PC-3 (cell line): ENCODE results near the gene TSPAN16. TPM values are rescaled to one million over a fixed set of nuclear protein-coding genes. Genes with fewer than 3 reads are reported as not detected.

Source experiments
- ATAC-seq: fragments of 200-7000 bp; cut with Tn5 transposase; 2 replicates; pipeline ENCODE4 v1.9.1; 2020; ENCODE audit warnings: mild to moderate bottlenecking, moderate library complexity
- BruUV-seq: library from RNA; stranded (reverse); fragments of 400-500 nt; replicated peaks from 2 replicates; lab custom pipeline; 2021; lab: Mats Ljungman, UMichigan
- CTCF ChIA-PET: fragments of 300-600 bp; sonication (Branson Sonifier 250); formaldehyde crosslinking; loops from one replicate; lab custom pipeline; 2022; ENCODE audit warnings: antibody characterized with exemption; lab: Charles Lee
- POLR2A ChIA-PET: fragments of 300-600 bp; sonication (Branson Sonifier 250); formaldehyde crosslinking; loops from one replicate; lab custom pipeline; 2022; ENCODE audit warnings: antibody characterized with exemption; ENCODE audit not compliant: unreplicated experiment; lab: Charles Lee
- DNase-seq: peaks from one replicate; pipeline ENCODE4 v3.0.0-alpha.2; 2015
- H2AFZ ChIP-seq: fragments of 300-600 bp; sonication (generic); 2 replicates; pipeline ENCODE4 v1.6.0; 2016; ENCODE audit warnings: antibody characterized with exemption, low read length
- H3F3A ChIP-seq: fragments of 300-600 bp; sonication (generic); one replicate; pipeline ENCODE4 v1.6.0; 2017; ENCODE audit warnings: antibody characterized with exemption, low read length, control low read depth, mild to moderate bottlenecking; ENCODE audit not compliant: unreplicated experiment
- H3K27ac ChIP-seq: fragments of 300-600 bp; sonication (generic); 2 replicates; pipeline ENCODE4 v1.5.1; 2016; ENCODE audit warnings: mild to moderate bottlenecking, low read length
- H3K27me3 ChIP-seq: fragments of 300-600 bp; sonication (generic); 2 replicates; pipeline ENCODE4 v1.6.1; 2016; ENCODE audit warnings: low read length, mixed read lengths
- H3K36me3 ChIP-seq: fragments of 300-600 bp; sonication (generic); 2 replicates; pipeline ENCODE4 v1.6.1; 2016; ENCODE audit warnings: low read depth, mixed run types, low read length, mixed read lengths
- H3K4me1 ChIP-seq: fragments of 300-600 bp; sonication (generic); 2 replicates; pipeline ENCODE4 v1.5.1; 2016; ENCODE audit warnings: low read length; ENCODE audit not compliant: insufficient read depth
- H3K4me2 ChIP-seq: fragments of 300-600 bp; sonication (generic); 2 replicates; pipeline ENCODE4 v1.6.0; 2016; ENCODE audit warnings: low read length
- H3K4me3 ChIP-seq: fragments of 300-600 bp; sonication (generic); 2 replicates; pipeline ENCODE4 v1.5.1; 2016; ENCODE audit warnings: mild to moderate bottlenecking, low read length, mixed read lengths
- H3K79me2 ChIP-seq: fragments of 300-600 bp; sonication (generic); 2 replicates; pipeline ENCODE4 v1.6.1; 2017; ENCODE audit warnings: low read length, mixed read lengths
- H3K9ac ChIP-seq: fragments of 300-600 bp; sonication (generic); 2 replicates; pipeline ENCODE4 v1.6.0; 2016; ENCODE audit warnings: mild to moderate bottlenecking, low read length
- H3K9me2 ChIP-seq: fragments of 300-600 bp; sonication (generic); replicated peaks from 2 replicates; pipeline ENCODE4 v1.6.1; 2016; ENCODE audit warnings: mixed run types, low read length, mixed read lengths
- H3K9me3 ChIP-seq: fragments of 300-600 bp; sonication (generic); 2 replicates; pipeline ENCODE4 v1.6.1; 2016; ENCODE audit warnings: low read length, mixed read lengths
- H4K20me1 ChIP-seq: fragments of 300-600 bp; sonication (generic); 2 replicates; pipeline ENCODE4 v1.6.1; 2016; ENCODE audit warnings: low read length, mixed read lengths
- EZH2 ChIP-seq: fragments of 300-600 bp; sonication (generic); IDR thresholded peaks from one replicate; pipeline ENCODE4 v1.6.1; 2017; ENCODE audit warnings: antibody characterized with exemption, mild to moderate bottlenecking, low read length; ENCODE audit not compliant: unreplicated experiment
- EZH2phosphoT487 ChIP-seq: fragments of 300-600 bp; sonication (generic); IDR thresholded peaks from 2 replicates; pipeline ENCODE4 v1.6.1; 2018; ENCODE audit warnings: mild to moderate bottlenecking, antibody characterized with exemption, low read length, borderline replicate concordance
- intact Hi-C: fragments of 100-400 bp; cut with micrococcal nuclease; formaldehyde crosslinking; loops from 2 replicates; pipeline ENCODE4 v1.9.0; 2023
- total RNA-seq: library from RNA; depleted of rRNA; stranded (reverse); fragments of >200 nt; gene quantifications from 2 replicates; pipeline ENCODE4 v1.2.3, GENCODE V29; 2014
- TF ChIP-seq, protein P1 (sequence below): fragments of 300-600 bp; sonication (generic); conservative IDR thresholded peaks from 2 replicates; pipeline ENCODE4 v1.5.1; 2017; ENCODE audit warnings: antibody characterized with exemption, low read depth, mild to moderate bottlenecking, low read length

TSPAN16 gene
- total RNA-seq, 1 experiment from 2014 or later, result not detected

DNA sequence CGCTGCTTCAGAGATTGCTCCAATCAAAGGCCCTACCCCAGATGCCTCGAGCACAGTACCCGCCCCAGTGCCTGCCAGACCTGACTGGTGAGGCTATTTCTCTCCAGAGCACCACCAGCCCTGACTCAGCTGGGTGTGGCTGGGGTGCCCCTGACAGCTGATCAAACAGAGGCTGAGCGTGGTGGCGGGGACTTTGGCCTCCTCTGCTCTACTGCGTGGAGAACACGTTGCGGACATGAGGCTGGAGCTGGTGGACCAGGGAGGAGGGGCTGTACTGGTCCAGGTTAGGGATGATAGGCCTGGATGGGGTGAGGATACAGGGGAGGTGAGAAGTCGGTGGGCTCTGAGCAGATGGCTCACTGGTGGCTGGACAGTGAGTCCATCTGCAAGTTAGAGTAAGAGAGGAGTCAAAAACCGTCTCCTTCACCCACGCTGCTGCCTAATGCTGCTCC is 30.1 kb upstream of the TSPAN16 start:
- Histone ChIP-seq H2AFZ (peak overlapping the region; percentile 23), H3K27ac (peak overlapping the region; percentile 77), H3K4me2 (peak overlapping the region; percentile 68), H3K9ac (peak overlapping the region; percentile 34), H3K79me2 (peaks cover 7% of the 10 kb centered on the region; the same call in 1 of the 2 replicates), H3K4me1 (peaks cover 43% of the 10 kb centered on the region), H3F3A (peaks cover 4% of the 10 kb centered on the region), H3K9me2 (no peaks in the 10 kb centered on the region), H3K9me3 (no peaks in the 10 kb centered on the region), H4K20me1 (no peaks in the 10 kb centered on the region), H3K36me3 (no peaks in the 10 kb centered on the region), H3K4me3 (no peak overlapping the region; the same call in 1 of the 2 replicates), H3K27me3 (no peaks in the 10 kb centered on the region)
- BruUV-seq, result no TSS peak
- ATAC-seq (peak; percentile 95), DNase-seq (peak; percentile 98)
- POLR2A ChIA-PET, result interaction anchor here (0.8 kb wide), 1 partner anchor 109 kb away, joined by 4 read pairs; the partner anchor contains the start of gene SWSAP1
- TF ChIP-seq, protein P1, sequence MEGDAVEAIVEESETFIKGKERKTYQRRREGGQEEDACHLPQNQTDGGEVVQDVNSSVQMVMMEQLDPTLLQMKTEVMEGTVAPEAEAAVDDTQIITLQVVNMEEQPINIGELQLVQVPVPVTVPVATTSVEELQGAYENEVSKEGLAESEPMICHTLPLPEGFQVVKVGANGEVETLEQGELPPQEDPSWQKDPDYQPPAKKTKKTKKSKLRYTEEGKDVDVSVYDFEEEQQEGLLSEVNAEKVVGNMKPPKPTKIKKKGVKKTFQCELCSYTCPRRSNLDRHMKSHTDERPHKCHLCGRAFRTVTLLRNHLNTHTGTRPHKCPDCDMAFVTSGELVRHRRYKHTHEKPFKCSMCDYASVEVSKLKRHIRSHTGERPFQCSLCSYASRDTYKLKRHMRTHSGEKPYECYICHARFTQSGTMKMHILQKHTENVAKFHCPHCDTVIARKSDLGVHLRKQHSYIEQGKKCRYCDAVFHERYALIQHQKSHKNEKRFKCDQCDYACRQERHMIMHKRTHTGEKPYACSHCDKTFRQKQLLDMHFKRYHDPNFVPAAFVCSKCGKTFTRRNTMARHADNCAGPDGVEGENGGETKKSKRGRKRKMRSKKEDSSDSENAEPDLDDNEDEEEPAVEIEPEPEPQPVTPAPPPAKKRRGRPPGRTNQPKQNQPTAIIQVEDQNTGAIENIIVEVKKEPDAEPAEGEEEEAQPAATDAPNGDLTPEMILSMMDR, result no peak
- no peak for TF ChIP-seq EZH2
- no peak for TF ChIP-seq EZH2phosphoT487
- intact Hi-C loops, result no loop called here
- CTCF ChIA-PET, result interaction anchor here (1.0 kb wide), 1 partner anchor 28 kb away, joined by 16 read pairs; no protein-coding TSS in a partner anchor

- Histone ChIP-seq H3K9ac (no peak overlapping the region), H4K20me1 (no peaks in the 10 kb centered on the region), H2AFZ (no peak overlapping the region), H3K9me3 (no peaks in the 10 kb centered on the region), H3K27ac (no peak overlapping the region), H3K4me3 (no peak overlapping the region), H3K36me3 (no peaks in the 10 kb centered on the region), H3K79me2 (no peaks in the 10 kb centered on the region), H3K27me3 (no peaks in the 10 kb centered on the region), H3K4me2 (no peak overlapping the region), H3K4me1 (peaks cover 38% of the 10 kb centered on the region), H3K9me2 (no peaks in the 10 kb centered on the region), H3F3A (peaks cover 4% of the 10 kb centered on the region)
- TF ChIP-seq EZH2phosphoT487 (no peak), EZH2 (no peak)
- TF ChIP-seq, protein P1, result no peak
- no peak for DNase-seq
- ChIA-PET POLR2A (no interaction called here), CTCF (no interaction called here)
- no TSS peak for BruUV-seq
- no peak for ATAC-seq
- intact Hi-C loops, result no loop called here
These were observed 28.5 kb upstream of the TSPAN16 start for GRCh38 chr19:11267316-11268085.
